ENCODE measurements around the gene DBF4.

DNA sequence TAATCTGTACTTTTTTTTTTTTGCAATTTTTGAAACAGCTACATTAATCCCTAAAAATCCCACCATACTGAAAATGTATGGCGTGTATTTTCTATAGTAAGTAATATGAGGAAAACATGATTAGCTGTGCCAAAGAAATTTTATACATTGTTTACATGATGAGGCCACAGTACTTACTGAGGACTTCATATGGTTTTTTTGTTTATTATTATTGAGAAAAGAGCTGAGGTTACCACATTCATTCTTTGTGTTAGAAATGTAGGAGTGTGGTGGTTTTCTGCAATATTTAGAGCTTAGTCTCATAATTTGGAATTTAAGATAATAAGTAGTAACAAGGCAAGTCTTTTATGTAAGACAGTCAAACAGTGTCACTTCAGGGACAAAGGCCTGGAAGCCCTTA lies 45.2 kb upstream of the DBF4 start:
- no peak for TF ChIP-seq POLR2AphosphoS5 (IDR thresholded peaks at IDR 0.05; ENCODE audit: low read depth, low read length)
- no peak for TF ChIP-seq CTCF (IDR thresholded peaks at IDR 0.05)
- no peak for TF ChIP-seq YY1 (IDR thresholded peaks at IDR 0.05; ENCODE audit: low read depth)
- no peak for TF ChIP-seq FOXJ3 (CRISPR knock-in tag; IDR thresholded peaks at IDR 0.05)
- no peak for TF ChIP-seq RAD21 (IDR thresholded peaks at IDR 0.05; ENCODE audit: low read length)
- no peak for TF ChIP-seq EP300 (IDR thresholded peaks at IDR 0.05; ENCODE audit: borderline replicate concordance in 1 of 2, low read depth in 1 of 2, low read length in 1 of 2)
- no peak for TF ChIP-seq SIN3A (IDR thresholded peaks at IDR 0.05; ENCODE audit: borderline replicate concordance, low read depth, low read length)
